GM19438 (cell line): ENCODE measurements around the gene RASA3.
A peak's percentile ranks its signal among the peaks of the same experiment; 100 is the strongest.
"Not testable (repeated sequence)": the region's sequence is repeated elsewhere in the genome, so short reads cannot be mapped to it uniquely, and the experiment has no call there.

Experiments
- ATAC-seq: cut with Tn5 transposase; IDR thresholded peaks from one replicate; pipeline ENCODE4 v1.9.1; 2021; ENCODE audit warnings: low read depth; ENCODE audit not compliant: unreplicated experiment

Gene RASA3

DNA sequence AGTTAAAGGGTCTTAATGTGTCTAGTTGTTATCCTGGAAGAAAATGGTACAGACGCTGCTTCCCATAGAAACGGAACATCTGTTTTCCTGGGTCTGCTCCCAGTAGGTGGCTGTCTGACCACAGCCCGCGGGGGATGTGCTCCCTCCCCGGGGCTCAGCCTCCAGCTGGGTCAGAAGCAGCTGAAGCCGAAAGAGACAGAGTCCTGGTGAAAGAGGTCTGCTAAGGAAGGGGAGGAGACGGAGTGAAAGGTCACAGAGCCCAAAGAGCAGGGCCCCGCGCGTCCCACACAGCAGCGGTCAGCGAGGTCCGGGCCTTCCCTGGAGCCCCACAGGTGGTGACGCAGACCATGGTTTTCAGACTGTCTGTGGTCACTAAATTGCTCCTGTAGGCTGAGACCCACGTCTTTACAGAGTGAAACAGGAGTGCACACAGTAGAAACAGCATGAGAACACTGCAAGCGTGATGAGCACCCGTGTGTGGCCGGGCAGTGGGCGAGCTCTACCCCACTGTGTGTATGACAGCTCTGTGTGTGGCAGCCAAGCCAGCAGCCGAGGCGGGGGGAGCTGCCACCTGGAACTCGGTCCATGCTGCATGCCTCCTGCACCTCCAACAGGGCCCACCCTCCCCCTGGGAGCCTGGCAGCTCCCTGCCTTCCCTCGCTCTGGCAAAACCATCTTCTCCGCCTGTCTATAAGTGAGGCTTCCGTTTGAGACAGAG is 106.5 kb downstream of the RASA3 start:
- no peak for ATAC-seq

DNA sequence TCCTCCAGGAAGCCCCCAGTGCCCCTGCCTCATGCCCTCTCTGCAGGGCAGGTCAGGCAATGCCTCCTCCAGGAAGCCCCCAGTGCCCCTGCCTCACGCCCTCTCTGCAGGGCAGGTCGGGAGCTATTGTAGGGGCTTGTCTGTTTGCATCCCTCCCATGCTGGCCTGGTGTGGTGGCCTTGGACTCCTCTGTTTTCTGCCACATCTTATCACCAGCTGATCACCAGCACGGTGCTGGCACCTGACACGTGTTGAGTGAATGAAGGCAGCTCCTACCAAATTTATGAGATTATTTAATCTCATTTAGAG is 107.1 kb downstream of the RASA3 start:
- no peak for ATAC-seq

DNA sequence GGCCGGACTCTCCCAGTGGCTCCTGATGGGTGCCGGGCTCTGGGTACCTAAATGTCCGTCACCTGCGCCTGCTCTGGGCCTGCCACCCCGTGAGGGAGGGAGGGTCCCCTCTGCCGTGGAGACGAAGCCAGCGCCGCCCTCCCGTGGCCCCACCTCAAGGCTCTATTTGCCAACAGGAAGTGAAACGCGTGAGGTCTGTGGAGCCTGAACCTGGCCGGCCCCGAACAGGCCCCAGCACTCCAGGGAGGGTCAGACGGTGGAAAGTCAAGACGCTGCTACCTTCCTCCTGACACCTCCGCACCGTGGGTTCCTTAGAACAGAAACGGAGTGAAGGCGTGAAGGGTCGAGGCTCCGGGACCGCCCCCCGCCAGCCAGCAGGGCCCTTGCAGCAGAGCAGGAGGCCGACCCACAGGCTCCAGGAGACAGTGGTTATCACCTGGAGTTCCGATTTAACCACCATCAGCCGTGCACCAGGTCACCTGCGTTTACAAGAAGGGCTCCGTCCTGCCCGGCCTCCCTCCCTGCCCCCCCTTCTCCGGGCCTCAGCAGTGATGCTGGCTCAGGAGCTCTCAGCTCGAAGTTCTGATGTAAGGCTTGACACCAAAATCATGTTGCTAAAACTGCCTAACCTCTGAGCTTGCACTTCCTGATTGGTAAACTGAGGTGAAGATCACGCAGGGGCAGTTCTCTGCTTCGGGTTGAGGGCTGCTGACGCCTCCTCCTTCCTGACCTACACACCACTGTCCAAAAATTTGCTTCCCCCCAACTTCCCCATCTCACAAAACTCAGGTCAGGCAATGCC is 107.6 kb downstream of the RASA3 start:
- peak; percentile 88 for ATAC-seq

DNA sequence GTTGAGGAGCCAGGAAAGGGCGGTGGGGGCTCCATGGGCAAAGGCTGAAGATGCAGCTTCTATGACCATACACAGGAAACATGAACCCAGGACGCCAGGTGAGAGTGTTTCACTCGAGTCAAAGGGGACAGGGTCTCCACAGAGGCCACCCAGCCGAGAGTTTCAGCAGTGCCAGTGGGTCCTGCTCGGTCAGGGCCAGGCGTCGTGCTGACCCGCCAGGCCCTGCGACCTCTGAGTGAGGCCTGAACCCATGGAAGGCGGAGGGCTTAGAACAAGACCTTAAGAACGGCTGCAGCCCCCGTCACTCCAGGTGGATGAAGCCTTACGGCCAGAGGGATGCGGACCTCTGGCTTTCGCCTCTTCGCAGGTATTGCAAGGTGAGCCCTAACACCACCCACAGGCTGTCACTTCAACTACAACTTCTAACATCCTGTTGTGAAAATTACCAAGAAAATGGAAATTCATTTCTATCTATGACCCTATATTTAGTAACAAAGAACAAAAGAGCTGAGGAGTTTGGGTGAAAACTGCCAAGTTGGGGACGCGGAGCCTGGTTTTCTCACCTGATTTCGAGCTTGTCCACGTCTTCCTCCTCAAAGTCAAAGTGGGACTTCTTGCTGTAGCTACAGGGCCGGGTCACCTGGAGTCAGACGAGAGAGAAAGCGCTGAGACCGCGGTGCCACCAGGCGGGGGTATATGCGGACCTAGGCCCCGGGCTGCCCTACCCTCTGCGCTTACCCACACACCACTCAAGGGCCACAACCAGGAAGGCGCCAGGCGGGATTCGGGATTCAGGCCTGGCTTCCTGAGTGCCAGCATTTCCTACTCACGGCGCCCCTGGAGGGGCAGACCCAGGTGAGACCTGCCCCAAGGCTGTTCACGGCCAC is 108.5 kb downstream of the RASA3 start:
- ATAC-seq = no peak

DNA sequence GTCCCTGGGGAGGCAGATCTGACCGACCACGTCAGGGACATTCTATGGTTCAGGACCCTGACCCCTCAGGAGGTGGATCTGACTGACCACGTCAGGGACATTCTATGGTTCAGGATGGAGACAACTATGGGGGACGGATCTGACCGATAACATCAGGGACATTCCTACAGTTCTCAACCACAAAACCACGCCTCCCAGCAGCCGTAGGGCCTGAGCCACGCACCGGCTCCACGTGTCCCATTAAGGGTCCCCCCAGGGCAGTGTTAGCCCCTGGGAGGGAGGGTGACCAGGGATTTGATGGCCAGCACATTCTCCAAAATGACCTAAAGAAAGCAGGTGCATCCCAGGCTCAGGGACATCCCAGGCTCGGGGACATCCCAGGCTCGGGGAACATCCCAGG is 109.5 kb downstream of the RASA3 start:
- ATAC-seq = no peak

DNA sequence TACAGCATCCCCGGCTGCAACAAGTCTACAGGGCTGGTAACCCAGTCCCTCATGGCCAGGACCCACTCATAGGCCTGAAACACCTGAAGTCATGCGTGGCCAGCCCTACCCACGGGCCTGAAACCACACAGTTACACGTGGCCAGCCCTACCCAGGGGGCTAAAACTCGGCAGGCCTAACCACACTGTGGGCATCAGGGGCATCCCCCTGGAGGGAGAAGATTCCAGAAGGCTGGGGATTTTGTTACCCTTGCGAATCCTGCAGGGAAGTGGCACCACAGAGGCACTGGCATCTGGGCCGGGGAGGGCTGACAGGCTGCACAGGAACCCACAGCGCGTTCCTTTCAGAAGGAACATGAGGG is 110.1 kb downstream of the RASA3 start:
- ATAC-seq = no peak

DNA sequence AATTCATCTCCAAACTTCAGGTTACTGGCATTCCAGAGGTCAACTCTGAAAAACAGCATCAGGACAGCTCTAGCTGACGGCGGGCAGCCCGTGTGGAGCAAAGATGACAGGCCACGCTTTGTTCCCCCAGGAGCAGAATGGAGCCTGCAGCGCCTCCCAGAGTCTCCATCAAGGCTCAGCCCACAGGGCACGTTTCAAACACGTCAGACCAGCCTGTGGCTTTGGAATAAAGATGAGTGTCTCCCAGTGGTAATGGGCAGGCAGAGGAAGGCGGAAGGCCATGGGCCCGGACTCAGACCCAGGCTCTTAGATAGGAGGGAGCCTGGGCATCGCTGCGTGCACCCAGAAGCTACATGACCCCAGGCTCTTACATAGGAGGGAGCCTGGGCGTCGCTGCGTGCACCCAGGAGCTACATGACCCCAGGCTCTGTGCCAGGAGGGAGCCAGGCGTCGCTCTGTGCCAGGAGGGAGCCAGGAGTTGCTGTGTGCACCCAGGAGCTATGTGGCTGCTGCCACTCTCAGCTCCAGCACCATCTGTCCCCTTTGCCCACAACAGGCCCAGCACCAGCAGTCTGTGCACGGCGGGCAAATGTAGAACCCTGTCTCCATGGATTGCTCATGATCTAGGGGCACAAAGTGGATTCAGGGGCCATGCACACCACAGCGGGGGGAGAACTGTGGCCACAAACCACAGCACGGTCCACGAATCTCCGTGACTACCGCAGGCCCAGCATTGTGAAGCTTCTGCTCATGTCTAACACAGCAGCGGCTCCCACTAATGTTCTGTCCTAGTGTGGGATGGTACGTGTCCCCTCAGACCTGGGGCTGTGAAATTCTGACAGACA is 110.7 kb downstream of the RASA3 start:
- no peak for ATAC-seq

DNA sequence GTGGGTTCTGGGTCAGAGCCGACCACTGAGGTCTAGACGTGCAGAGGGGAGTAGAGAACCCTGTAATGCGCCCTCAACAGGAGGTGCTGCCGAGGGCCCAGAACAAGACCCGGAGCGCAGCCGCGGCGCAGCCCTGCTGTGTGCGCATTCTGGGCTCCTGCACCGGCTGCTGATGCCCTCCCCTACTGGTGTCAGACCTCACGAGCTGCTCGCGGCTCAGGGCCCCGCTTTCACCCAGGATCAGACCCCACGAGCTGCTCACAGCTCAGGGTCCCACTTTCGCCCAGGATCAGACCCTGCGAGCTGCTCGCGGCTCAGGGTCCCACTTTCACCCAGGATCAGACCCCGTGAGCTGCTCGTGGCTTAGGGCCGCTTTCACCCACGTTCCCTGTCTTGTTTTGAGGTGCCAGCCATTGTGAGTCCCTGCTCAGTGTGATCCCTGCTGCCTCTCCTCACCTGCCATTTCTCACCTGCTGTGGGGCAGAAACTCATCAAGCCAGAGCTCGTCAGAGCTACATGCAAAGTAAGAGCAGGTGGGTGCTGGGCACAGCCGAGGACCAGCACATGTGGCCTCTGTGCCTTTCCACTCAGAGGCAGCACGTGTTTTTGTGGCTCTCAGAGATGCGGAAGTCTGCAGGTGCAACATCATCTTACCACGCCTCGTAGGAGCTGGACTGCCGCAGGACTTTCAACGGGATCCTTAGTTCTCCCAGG is 111.5 kb downstream of the RASA3 start:
- ATAC-seq = no peak

DNA sequence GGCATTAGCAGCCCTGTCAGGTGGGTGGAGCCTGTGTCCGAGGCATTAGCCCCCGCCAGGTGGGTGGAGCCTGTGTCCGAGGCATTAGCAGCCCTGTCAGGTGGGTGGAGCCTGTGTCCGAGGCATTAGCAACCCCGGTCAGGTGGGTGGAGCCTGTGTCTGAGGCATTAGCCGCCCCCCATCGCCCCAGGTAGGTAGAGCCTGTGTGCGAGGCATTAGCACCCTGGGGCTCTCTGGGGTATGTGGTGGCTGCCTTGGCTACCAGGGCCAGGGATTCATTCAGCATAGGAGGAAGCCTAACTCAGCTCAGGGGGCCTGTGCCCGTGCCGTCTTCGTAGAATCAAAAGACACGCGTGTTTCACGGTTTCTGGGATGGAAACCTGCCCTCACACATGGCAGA is 112.3 kb downstream of the RASA3 start:
- ATAC-seq = not testable (repeated sequence)

DNA sequence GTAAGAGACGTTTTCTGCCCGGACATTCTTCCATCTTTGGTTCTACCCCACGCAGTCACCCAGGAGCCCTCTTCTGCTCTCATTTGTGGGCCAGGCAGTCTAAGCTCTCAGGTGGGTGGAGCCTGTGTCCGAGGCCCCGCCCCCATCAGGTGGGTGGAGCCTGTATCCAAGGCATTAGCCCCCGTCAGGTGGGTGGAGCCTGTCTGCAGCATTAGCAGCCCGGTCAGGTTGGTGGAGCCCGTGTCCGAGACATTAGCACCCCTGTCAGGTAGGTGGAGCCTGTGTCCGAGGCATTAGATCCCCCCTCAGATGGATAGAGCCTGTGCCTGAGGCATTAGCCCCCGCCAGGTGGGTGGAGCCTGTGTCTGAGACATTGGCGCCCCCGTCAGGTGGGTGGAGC is 113.1 kb downstream of the RASA3 start:
- ATAC-seq = no peak

DNA sequence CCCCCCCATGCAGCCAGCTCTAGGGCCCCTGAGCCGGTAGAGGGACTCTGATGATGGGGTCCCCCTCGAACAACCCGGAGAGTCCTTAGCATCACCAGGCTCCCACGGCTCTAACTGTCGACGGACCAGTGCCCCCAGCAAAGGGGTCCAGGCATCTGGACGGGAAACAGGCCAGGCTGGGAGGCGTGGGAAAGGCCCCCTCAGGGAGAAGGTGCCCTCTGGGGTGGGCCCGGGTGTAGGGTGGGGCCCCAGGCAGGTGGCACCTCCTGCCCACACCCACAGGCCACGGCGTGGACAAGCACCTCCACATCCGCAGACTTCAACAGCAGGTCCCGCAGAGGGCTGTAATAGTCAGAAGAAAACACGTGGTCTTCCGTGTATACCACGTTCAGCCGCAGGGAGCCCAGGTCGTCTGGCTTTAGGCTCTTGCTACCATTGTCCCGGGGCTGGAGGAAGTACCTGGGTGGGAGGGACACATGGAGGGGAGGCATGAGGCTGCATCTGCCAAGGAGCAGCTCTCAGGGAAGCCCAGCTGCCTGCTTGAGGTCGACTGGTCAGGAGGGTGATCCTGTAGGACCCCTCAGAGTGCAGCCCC is 113.9 kb downstream of the RASA3 start:
- ATAC-seq = no peak

DNA sequence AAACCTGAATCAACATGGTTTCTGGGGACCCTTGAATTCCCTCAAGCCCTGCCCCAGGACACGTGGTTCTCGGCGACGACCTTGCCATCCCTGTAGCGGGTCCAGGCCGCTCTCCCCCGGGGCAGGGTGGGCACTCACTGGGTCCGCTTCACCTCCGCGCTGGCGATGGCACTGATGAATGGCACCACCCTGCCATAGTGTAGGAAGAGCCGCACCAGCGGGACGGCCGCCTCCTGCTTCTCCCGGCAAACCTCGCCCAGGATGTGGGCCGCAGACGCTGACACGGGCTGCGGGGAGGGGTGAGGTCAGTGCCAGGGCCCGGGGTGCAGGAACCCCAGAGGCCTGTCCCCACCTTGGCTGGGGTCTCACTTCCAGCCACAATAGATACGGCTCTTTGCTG is 114.5 kb downstream of the RASA3 start:
- no peak for ATAC-seq

DNA sequence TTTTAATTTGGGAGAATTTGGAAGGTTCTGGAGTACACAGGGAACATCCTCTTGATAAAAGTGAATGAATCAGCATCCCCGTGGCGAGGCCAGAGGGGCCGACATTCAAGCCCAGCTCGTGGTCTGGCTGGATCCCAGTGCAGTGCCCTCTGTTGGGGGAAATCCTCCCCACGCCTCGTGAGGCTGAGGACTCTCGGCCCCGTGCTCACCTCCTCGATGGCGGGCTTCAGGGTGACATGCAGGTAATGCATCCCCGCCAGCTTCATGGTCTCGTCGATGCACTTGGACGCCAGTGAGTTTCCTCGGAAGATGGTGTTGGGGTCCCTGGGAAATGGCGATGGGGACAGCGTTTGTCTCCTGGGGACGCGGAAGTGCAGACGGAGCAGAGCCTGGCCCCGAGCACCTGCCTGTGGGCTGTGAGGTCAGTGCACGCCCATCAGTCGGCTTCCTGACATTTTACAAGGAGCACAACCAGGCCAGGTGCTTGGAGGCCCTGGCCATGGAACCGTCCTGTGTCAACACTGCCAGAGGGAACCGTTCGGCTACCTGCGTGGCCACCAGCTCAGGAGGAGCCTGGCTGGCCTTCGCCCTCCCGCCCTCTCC is 115.3 kb downstream of the RASA3 start:
- no peak for ATAC-seq

DNA sequence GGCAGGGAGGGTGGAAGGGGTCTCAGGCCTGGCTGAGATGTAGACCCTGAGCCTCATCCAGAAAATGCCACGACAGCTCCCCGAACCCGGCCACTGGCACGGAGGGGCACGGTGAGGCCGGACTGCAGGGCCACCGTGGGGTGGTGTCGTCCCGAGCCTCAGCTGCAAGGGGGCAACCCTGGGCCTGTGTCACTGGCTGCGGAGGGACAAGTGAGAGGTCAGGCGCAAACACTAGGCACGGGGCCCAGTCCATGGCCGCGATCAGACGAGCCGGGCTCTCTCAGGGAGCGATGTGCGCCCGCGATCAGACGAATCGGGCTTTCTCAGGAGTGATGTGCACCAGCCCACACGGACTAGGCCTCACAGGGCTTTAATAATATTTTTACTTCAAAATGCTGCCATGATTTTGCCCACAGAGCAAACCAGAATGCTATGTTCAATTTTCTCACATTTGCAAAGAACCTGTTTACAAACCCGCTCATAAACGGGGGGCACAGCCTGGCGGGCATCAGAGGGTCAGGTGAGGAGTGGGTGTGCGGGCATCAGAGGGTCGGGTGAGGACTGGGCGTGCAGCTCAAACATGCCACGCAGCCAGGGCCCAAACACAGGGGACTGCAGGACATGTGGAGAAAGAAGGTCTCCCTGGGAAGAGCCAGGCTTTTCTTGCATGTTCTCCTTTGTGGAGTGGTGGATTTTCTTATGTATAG is 115.9 kb downstream of the RASA3 start:
- ATAC-seq = no peak

DNA sequence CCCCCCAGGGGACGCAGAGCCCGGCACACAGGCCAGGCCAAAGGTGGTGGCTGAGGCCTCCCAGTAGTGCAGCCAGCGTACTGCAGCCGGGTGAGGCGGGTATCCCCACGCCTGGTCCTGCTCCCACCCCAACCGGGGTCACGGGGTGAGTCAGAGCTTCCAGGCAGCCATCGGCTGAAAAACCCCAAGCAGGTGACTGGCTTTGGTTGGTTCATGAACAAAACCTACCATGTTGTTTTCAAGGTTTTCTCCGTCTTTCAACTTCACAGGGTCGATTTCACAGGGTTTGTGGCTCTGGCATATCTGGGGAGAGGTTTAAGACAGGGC is 116.5 kb downstream of the RASA3 start:
- no peak for ATAC-seq

DNA sequence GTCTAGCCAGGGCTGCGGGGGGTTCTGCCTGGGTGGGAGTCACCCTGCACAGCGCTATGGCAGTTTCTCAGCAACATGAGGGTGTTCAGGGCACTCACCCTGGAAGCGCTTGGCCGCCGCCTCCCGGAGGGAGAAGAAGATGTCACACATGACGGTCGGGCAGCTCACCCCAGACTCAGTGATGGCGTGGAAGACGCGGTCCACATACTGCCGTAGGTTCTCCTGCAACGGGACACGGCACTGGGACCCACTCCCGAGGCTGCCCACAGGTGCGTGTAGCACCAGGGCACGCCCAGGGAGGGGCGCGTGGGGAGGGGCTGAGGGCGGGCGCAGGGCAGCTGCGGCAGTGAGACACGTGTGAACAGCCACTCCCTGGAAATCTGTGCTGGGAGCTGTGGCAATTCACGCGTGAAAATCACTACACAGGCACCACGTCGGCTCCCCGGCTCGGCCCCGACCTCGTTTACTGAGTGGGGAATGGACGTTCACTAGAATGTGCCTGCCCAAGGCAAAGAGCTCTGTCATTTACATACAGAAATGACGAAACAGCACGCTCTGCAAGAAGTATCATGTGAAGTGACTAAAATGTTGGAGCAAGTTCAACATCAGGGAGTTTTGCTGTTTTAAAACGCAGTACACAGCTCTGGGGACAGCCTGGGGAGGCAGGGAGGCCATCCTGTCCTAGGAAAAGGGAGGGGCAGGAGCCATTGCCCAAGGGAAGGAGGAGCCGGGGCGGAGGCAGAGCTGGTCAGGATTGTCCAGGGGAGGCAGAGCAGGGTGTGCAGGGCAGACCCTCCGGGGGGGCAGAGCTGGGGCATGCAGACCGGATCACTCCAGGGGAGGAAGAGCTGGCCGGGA is 117.1 kb downstream of the RASA3 start:
- ATAC-seq = no peak

DNA sequence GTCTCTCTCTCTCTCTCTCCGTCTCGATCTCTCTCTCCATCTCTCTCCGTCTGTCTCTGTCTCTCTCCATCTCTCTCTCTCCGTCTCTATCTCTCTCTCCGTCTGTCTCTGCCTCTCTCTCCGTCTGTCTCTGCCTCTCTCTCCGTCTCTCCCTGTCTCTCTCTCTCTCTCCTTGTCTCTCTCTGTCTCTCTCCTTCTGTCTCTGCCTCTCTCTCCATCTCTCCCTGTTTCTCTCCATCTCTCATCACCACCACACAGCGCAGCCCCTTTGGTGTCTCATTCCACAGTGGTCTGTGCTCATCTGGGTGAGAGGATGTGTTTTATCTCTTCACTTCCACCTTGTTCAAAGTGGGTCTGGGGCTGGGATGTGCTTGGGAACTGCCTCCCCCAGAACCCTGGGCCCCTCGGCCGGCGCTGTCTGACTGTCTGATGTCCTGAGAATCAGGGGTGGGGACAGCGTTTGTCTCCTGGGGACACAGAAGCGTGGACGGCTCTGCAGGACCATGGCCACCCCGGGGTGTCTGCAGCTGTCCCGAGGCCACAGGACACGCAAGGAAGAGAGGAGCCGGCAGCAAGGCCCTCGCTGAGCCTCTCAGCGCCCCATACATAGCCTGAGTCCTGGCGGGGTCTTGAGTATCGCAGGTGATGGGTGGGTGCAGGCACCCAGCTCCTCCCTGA is 118.3 kb downstream of the RASA3 start:
- ATAC-seq = no peak
